Naive thymus-derived CD4-positive, alpha-beta T cell (primary cell): ENCODE measurements around the gene METTL15. TPM values are rescaled to one million over a fixed set of nuclear protein-coding genes. Genes with fewer than 3 reads are reported as not detected.
"Not testable (repeated sequence)": the region's sequence is repeated elsewhere in the genome, so short reads cannot be mapped to it uniquely, and the experiment has no call there.

Source experiments
- ATAC-seq: fragments of 150-1000 bp; cut with Tn5 transposase; 2 replicates; pipeline ENCODE4 v1.10.0; 2021; ENCODE audit warnings: mild to moderate bottlenecking, moderate library complexity
- CTCF ChIA-PET: fragments of 350-600 bp; sonication (Branson Sonifier 250); formaldehyde crosslinking; loops from one replicate; lab custom pipeline; 2021; ENCODE audit warnings: antibody characterized with exemption; lab: Charles Lee
- POLR2A ChIA-PET: fragments of 350-600 bp; sonication (Branson Sonifier 250); formaldehyde crosslinking; loops from one replicate; lab custom pipeline; 2021; ENCODE audit warnings: antibody characterized with exemption, inconsistent platforms; lab: Charles Lee
- DNase-seq, 9 donors: peaks; one replicate each; pipeline versions ENCODE4 v3.0.0 to v3.0.0-alpha.2; 2020 to 2022; ENCODE audit warnings: mixed read lengths in 1 of 9
- H3K27ac ChIP-seq: one replicate; pipeline ENCODE4 v1.7.0; 2013; ENCODE audit warnings: mild to moderate bottlenecking, low read depth, low read length, moderate library complexity
- H3K27me3 ChIP-seq, 2 donors: one replicate each; pipeline ENCODE4 v1.7.0; 2013; ENCODE audit warnings: low read length in 2 of 2, mild to moderate bottlenecking in 2 of 2, moderate library complexity in 2 of 2; ENCODE audit not compliant: control insufficient read depth in 2 of 2, insufficient read depth in 2 of 2
- H3K36me3 ChIP-seq, 3 experiments: 1 replicate in 2 of 3; 2 replicates in 1 of 3; pipeline ENCODE4 v1.7.0; 2013; ENCODE audit warnings: low read length in 3 of 3, mild to moderate bottlenecking in 3 of 3, moderate library complexity in 1 of 3; ENCODE audit not compliant: insufficient read depth in 3 of 3, control insufficient read depth in 2 of 3
- H3K4me1 ChIP-seq, 2 donors: one replicate each; pipeline ENCODE4 v1.7.0; 2013; ENCODE audit warnings: low read length in 2 of 2, mild to moderate bottlenecking in 2 of 2, moderate library complexity in 1 of 2; ENCODE audit not compliant: control insufficient read depth in 2 of 2, insufficient read depth in 2 of 2
- H3K4me3 ChIP-seq: 2 replicates; pipeline ENCODE4 v1.7.0; 2013; ENCODE audit warnings: mild to moderate bottlenecking, low read length
- H3K9me3 ChIP-seq, 3 experiments: 1 replicate in 2 of 3; 2 replicates in 1 of 3; pipeline ENCODE4 v1.7.0; 2013; ENCODE audit warnings: low read length in 3 of 3; ENCODE audit not compliant: control insufficient read depth in 2 of 3
- H3K27ac Mint-ChIP-seq, 9 donors: one replicate each; pipeline ENCODE4 v1.8.0; 2020 to 2022; ENCODE audit warnings: mixed read lengths in 9 of 9, mild to moderate bottlenecking in 8 of 9, moderate library complexity in 5 of 9, inconsistent platforms in 2 of 9
- H3K27me3 Mint-ChIP-seq, 5 donors: one replicate each; pipeline ENCODE4 v1.8.0; 2021 to 2022; ENCODE audit warnings: mixed read lengths in 5 of 5, mild to moderate bottlenecking in 1 of 5
- H3K36me3 Mint-ChIP-seq, 5 donors: one replicate each; pipeline ENCODE4 v1.8.0; 2020 to 2022; ENCODE audit warnings: mixed read lengths in 5 of 5, mild to moderate bottlenecking in 3 of 5, inconsistent platforms in 1 of 5
- H3K4me1 Mint-ChIP-seq, 7 donors: one replicate each; pipeline ENCODE4 v1.8.0; 2020 to 2022; ENCODE audit warnings: mixed read lengths in 7 of 7, mild to moderate bottlenecking in 3 of 7, inconsistent platforms in 1 of 7
- H3K4me3 Mint-ChIP-seq, 10 donors: one replicate each; pipeline ENCODE4 v1.8.0; 2020 to 2022; ENCODE audit warnings: mild to moderate bottlenecking in 10 of 10, mixed read lengths in 10 of 10, moderate library complexity in 6 of 10, inconsistent platforms in 2 of 10
- H3K9me3 Mint-ChIP-seq, 11 donors: one replicate each; pipeline ENCODE4 v1.8.0; 2020 to 2022; ENCODE audit warnings: mixed read lengths in 11 of 11, mild to moderate bottlenecking in 4 of 11, inconsistent platforms in 1 of 11, moderate library complexity in 1 of 11
- intact Hi-C, 2 donors: fragments of 100-400 bp; cut with micrococcal nuclease; formaldehyde crosslinking; loops; one replicate each; pipeline ENCODE4 v1.15.1; 2023
- polyA plus RNA-seq, 2 donors: library from polyadenylated mRNA; unstranded; fragments of 300-500 nt; fragmentation: Illumina TruSeq; gene quantifications; one replicate each; pipeline ENCODE4 v1.2.3, GENCODE V29; 2021
- total RNA-seq, 6 experiments: library from RNA in 5 of 6; stranded (reverse) in 5 of 6; gene quantifications; 1 replicate in 5 of 6; 2 replicates in 1 of 6; pipeline ENCODE4 v1.2.3 and lab custom pipeline; 2021 to 2026

Gene METTL15
- total and polyA plus RNA-seq, 7 experiments from 2014 or later: 6.0 to 14.9 (median 10.3) TPM

DNA sequence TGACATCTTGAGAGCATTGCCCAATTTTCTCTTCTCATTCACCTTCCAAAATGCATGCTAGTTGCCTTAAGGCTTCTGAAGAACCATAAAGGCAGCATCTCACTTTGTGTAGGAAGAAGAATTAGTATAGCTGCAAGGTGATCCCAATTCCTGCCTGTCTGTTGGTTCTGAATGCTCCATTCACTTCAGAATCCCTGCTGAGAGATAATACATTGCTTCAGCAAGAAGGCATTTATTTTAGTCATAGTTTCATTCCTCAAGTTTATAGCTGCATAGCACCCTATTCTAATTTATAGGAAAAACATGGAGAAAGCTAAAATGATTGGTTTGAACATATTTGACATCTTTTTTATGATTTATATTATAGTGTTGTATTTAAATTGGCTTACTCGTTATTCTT is 181.3 kb downstream of the METTL15 start:
- peaks cover 0 to 49% (median 30%) of the 10 kb centered on the region in 5 donors for H3K36me3 Mint-ChIP-seq
- DNase-seq: no peak
- H3K9me3 ChIP-seq: no peaks in the 10 kb centered on the region
- H3K4me3 Mint-ChIP-seq: no peak overlapping the region
- H3K27ac ChIP-seq: no peak overlapping the region
- ChIA-PET CTCF (no interaction called here), POLR2A (no interaction called here)
- ATAC-seq: no peak
- no peaks in the 10 kb centered on the region for H3K27me3 Mint-ChIP-seq
- H3K36me3 ChIP-seq: no peaks in the 10 kb centered on the region
- no peaks in the 10 kb centered on the region for H3K27me3 ChIP-seq
- peaks cover 0 to 6% (median 0%) of the 10 kb centered on the region in 7 donors for H3K4me1 Mint-ChIP-seq
- H3K27ac Mint-ChIP-seq: no peak overlapping the region
- H3K9me3 Mint-ChIP-seq: peaks cover 0 to 7% (median 0%) of the 10 kb centered on the region in 11 donors
- no peak overlapping the region for H3K4me3 ChIP-seq
- no peaks in the 10 kb centered on the region for H3K4me1 ChIP-seq
- intact Hi-C loops: no loop called here

DNA sequence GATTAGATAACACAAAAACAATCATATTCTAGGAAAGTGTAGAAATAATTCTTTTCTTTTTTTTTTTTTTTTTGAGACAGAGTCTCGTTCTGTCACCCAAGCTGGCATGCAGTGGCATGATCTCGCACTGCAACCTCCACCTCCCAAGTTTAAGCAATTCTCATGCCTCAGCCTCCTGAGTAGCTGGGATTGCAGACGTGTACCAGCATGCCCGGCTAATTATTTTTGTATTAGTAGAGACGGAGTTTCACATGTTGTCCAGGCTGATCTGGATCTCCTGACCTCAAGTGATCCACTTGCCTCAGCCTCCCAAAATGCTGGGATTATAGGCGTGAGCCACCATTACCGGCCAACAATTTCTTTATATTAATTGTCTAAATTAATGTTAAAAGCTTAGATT is 182.8 kb downstream of the METTL15 start:
- H3K4me1 Mint-ChIP-seq, CTCF ChIA-PET, H3K27ac ChIP-seq, H3K4me1 ChIP-seq, H3K9me3 ChIP-seq, ATAC-seq, H3K4me3 Mint-ChIP-seq, H3K27ac Mint-ChIP-seq, H3K4me3 ChIP-seq, H3K27me3 Mint-ChIP-seq, POLR2A ChIA-PET, intact Hi-C loops, DNase-seq, H3K36me3 ChIP-seq, H3K27me3 ChIP-seq, H3K9me3 Mint-ChIP-seq: not testable (repeated sequence)
- H3K36me3 Mint-ChIP-seq: peaks cover 0 to 58% (median 31%) of the 10 kb centered on the region in 5 donors

DNA sequence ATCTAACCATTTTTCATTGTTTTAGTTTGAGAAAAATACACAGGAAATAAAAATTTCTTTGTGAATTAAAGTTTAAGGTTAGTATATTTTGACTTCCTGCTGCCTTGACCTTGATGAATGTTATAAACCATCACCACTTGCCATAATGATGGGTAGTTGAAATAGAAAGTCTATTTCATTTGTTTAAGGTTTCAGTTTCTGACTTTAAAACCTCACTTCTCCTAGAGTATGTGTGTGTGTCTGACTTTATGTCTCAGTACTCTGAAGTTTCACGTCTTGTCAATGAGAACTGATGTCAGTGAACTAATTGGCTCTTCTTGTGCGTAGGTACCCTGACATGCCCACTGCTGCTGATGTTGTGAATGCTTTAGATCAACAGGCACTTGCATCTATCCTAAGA is 188.2 kb downstream of the METTL15 start:
- H3K27ac Mint-ChIP-seq: no peak overlapping the region
- ATAC-seq (no peak), DNase-seq (no peak)
- Histone ChIP-seq H3K4me3 (no peak overlapping the region), H3K27me3 (no peaks in the 10 kb centered on the region), H3K27ac (no peak overlapping the region), H3K4me1 (no peaks in the 10 kb centered on the region), H3K9me3 (no peaks in the 10 kb centered on the region), H3K36me3 (peaks cover 0 to 12% (median 0%) of the 10 kb centered on the region in 3 experiments)
- ChIA-PET CTCF (no interaction called here), POLR2A (no interaction called here)
- H3K36me3 Mint-ChIP-seq: peaks cover 13 to 67% (median 49%) of the 10 kb centered on the region in 5 donors
- H3K27me3 Mint-ChIP-seq: no peaks in the 10 kb centered on the region
- H3K4me3 Mint-ChIP-seq: no peak overlapping the region
- intact Hi-C loops: no loop called here
- H3K4me1 Mint-ChIP-seq: peaks cover 0 to 6% (median 0%) of the 10 kb centered on the region in 7 donors
- peaks cover 0 to 7% (median 0%) of the 10 kb centered on the region in 11 donors for H3K9me3 Mint-ChIP-seq

DNA sequence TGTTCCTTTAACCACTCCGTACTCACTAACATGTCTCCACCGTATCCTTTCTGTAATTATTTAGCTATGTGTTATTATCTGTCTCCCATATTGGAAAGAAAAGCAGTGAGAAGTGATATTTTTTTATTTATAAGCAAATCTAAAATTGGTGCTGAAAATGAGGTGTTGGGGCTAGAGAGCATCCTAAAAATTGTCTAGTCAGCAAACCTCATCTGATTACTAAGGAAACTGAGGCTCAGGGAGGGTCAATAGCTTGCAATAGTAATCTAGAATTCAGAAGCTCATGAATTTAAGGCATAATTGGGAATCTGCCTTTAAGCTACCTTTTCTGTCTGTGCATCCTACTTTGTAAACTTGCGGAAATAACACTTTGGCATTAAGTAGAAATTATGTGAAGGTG is 190.0 kb downstream of the METTL15 start:
- Mint-ChIP-seq H3K9me3 (peaks cover 0 to 3% (median 0%) of the 10 kb centered on the region in 11 donors), H3K36me3 (peaks cover 16 to 71% (median 58%) of the 10 kb centered on the region in 5 donors), H3K4me1 (peaks cover 0 to 6% (median 0%) of the 10 kb centered on the region in 7 donors), H3K4me3 (no peak overlapping the region), H3K27ac (no peak overlapping the region), H3K27me3 (no peaks in the 10 kb centered on the region)
- ChIA-PET POLR2A (no interaction called here), CTCF (no interaction called here)
- DNase-seq: no peak
- no peaks in the 10 kb centered on the region for H3K27me3 ChIP-seq
- no peaks in the 10 kb centered on the region for H3K9me3 ChIP-seq
- no peaks in the 10 kb centered on the region for H3K4me1 ChIP-seq
- no peak for ATAC-seq
- H3K4me3 ChIP-seq: no peak overlapping the region
- intact Hi-C loops: no loop called here
- no peak overlapping the region for H3K27ac ChIP-seq
- peaks cover 0 to 16% (median 0%) of the 10 kb centered on the region in 3 experiments for H3K36me3 ChIP-seq

DNA sequence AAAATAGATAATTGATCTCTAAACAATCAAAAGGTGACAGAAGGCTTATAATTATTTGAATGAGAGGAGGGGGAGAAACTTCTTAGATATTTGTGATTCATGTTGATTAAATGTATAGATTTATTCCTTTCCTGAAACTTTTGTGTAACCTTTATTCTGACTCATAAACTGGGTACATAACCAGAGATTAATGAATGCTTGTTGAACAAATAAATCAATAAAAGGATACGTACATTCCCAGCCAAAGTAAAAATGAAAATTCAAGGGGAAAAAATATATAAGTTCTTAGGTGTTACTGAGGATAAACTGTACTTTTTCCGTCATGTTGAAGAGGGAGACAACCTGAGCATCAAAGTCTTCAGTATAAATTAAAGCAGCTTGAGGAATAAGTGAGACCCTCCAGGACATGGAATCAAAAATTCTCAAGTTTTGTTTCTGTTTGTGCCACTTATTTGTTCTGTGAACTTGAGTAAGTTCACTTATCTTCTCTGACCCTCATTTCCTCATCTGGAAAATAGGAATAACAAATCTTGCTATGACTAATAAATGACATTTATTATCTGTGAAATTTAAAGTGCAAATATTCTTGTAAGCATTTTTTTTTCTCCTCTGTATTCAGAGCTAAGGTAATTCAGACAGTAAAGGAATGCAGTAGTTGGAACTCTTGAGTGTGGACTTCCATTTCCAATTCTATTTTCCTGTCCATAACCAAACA is 195.4 kb downstream of the METTL15 start:
- H3K4me3 Mint-ChIP-seq: no peak overlapping the region
- ChIA-PET POLR2A (no interaction called here), CTCF (no interaction called here)
- Histone ChIP-seq H3K4me1 (no peaks in the 10 kb centered on the region), H3K27me3 (no peaks in the 10 kb centered on the region), H3K27ac (no peak overlapping the region), H3K9me3 (no peaks in the 10 kb centered on the region), H3K36me3 (peaks cover 0 to 9% (median 7%) of the 10 kb centered on the region in 3 experiments), H3K4me3 (no peak overlapping the region)
- H3K4me1 Mint-ChIP-seq: peaks cover 0 to 3% (median 0%) of the 10 kb centered on the region in 7 donors
- H3K9me3 Mint-ChIP-seq: no peaks in the 10 kb centered on the region
- no peak for ATAC-seq
- no peaks in the 10 kb centered on the region for H3K27me3 Mint-ChIP-seq
- no peak for DNase-seq
- intact Hi-C loops: no loop called here
- no peak overlapping the region for H3K27ac Mint-ChIP-seq
- H3K36me3 Mint-ChIP-seq: peaks cover 4 to 64% (median 58%) of the 10 kb centered on the region in 5 donors

DNA sequence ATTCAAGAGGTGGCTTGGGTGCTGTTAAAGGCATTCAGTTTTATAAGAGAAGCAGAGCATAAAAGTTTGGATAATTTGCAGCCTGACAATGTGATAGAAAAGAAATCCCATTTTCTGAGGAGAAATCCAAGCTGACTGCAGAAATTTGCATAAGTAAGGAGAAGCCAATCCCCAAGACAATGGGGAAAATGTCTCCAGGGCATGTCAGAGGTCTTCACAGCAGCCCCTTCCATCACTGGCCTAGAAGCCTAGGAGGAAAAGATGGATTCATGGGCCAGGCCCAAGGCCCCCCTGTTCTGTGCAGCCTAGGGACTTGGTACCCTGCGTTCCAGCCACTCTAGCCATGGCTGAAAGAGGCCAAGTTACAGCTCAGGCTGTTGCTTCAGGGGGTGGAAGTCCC is 207.3 kb downstream of the METTL15 start:
- intact Hi-C loops: no loop called here
- peaks cover 12 to 66% (median 57%) of the 10 kb centered on the region in 5 donors for H3K36me3 Mint-ChIP-seq
- CTCF ChIA-PET: no interaction called here

DNA sequence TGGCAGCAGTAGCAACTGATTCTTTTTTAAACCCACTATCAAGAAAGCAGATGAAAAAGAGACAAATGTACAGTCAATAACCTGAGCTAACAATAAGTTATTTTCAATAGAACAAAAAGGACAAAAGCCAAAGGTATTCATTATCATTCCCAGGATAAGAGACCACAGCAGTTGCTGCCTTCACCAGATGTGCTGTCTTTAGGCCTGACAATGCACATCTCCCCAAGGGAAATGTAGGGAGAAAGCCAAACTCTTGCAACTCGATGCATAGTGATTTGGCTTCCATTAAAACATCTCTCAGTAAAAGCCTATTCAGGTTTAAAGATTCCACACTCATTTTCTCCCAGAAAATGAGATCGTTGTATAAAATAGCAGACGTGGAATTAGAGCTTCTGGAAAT is 210.7 kb downstream of the METTL15 start:
- H3K27me3 ChIP-seq: no peaks in the 10 kb centered on the region
- DNase-seq (no peak), ATAC-seq (no peak)
- no peak overlapping the region for H3K27ac Mint-ChIP-seq
- ChIA-PET POLR2A (no interaction called here), CTCF (no interaction called here)
- peaks cover 0 to 2% (median 0%) of the 10 kb centered on the region in 7 donors for H3K4me1 Mint-ChIP-seq
- peaks cover 0 to 8% (median 0%) of the 10 kb centered on the region in 3 experiments for H3K36me3 ChIP-seq
- peaks cover 0 to 5% (median 0%) of the 10 kb centered on the region in 11 donors for H3K9me3 Mint-ChIP-seq
- no peak overlapping the region for H3K27ac ChIP-seq
- peaks cover 10 to 50% (median 41%) of the 10 kb centered on the region in 5 donors for H3K36me3 Mint-ChIP-seq
- H3K27me3 Mint-ChIP-seq: no peaks in the 10 kb centered on the region
- intact Hi-C loops: no loop called here
- H3K4me1 ChIP-seq: no peaks in the 10 kb centered on the region
- H3K9me3 ChIP-seq: no peaks in the 10 kb centered on the region
- H3K4me3 Mint-ChIP-seq: no peak overlapping the region
- no peak overlapping the region for H3K4me3 ChIP-seq

More for the DNA sequence above, 207.3 kb downstream of the METTL15 start:
- Histone ChIP-seq H3K4me3 (no peak overlapping the region), H3K36me3 (peaks cover 0 to 8% (median 0%) of the 10 kb centered on the region in 3 experiments), H3K27ac (no peak overlapping the region), H3K4me1 (no peaks in the 10 kb centered on the region), H3K9me3 (no peaks in the 10 kb centered on the region), H3K27me3 (no peaks in the 10 kb centered on the region)
- POLR2A ChIA-PET: no interaction called here
- Mint-ChIP-seq H3K9me3 (peaks cover 0 to 5% (median 0%) of the 10 kb centered on the region in 11 donors), H3K4me3 (no peak overlapping the region), H3K27ac (no peak overlapping the region), H3K27me3 (no peaks in the 10 kb centered on the region), H3K4me1 (peaks cover 0 to 2% (median 0%) of the 10 kb centered on the region in 7 donors)
- no peak for DNase-seq
- no peak for ATAC-seq
